GM23338 (cell line): ENCODE measurements around the gene ENTPD1. TPM values are rescaled to one million over a fixed set of nuclear protein-coding genes. Genes with fewer than 3 reads are reported as not detected.

Source experiments
- ATAC-seq: fragments of 200-7000 bp; cut with Tn5 transposase; 3 replicates; pipeline ENCODE4 v1.9.1; 2020
- DNase-seq: peaks from one replicate; pipeline ENCODE4 v3.0.0-alpha.2; 2015; ENCODE audit warnings: low spot score
- H2AFZ ChIP-seq: fragments of 200-600 bp; sonication (generic); 2 replicates; pipeline ENCODE4 v1.8.0; 2016; ENCODE audit warnings: antibody characterized with exemption, mild to moderate bottlenecking, moderate library complexity
- H3F3A ChIP-seq: fragments of 200-600 bp; sonication (generic); replicated peaks from 2 replicates; pipeline ENCODE4 v1.8.0; 2017; ENCODE audit warnings: antibody characterized with exemption, mixed run types, low read depth
- H3K27ac ChIP-seq: fragments of 200-600 bp; sonication (generic); 2 replicates; pipeline ENCODE4 v1.6.1; 2016; ENCODE audit warnings: low read depth
- H3K27me3 ChIP-seq: fragments of 200-600 bp; sonication (generic); 2 replicates; pipeline ENCODE4 v1.8.0; 2016; ENCODE audit warnings: mild to moderate bottlenecking, mixed run types, moderate library complexity; ENCODE audit not compliant: insufficient read depth
- H3K36me3 ChIP-seq: fragments of 200-600 bp; sonication (generic); 2 replicates; pipeline ENCODE4 v1.8.0; 2016; ENCODE audit warnings: mild to moderate bottlenecking; ENCODE audit not compliant: insufficient read depth
- H3K4me1 ChIP-seq: fragments of 200-600 bp; sonication (generic); 2 replicates; pipeline ENCODE4 v1.8.0; 2016; ENCODE audit warnings: mild to moderate bottlenecking, moderate library complexity; ENCODE audit not compliant: insufficient read depth
- H3K4me2 ChIP-seq: fragments of 200-600 bp; sonication (generic); 2 replicates; pipeline ENCODE4 v1.7.1; 2017; ENCODE audit warnings: mixed run types
- H3K4me3 ChIP-seq: fragments of 200-600 bp; sonication (generic); 2 replicates; pipeline ENCODE4 v1.6.1; 2016; ENCODE audit warnings: mixed run types
- H3K79me2 ChIP-seq: fragments of 200-600 bp; sonication (generic); replicated peaks from 2 replicates; pipeline ENCODE4 v1.8.0; 2017; ENCODE audit warnings: mild to moderate bottlenecking; ENCODE audit not compliant: insufficient read depth
- H3K9me2 ChIP-seq: fragments of 200-600 bp; sonication (generic); 2 replicates; pipeline ENCODE4 v1.8.0; 2017; ENCODE audit not compliant: insufficient read depth
- H4K20me1 ChIP-seq: fragments of 200-600 bp; sonication (generic); replicated peaks from 2 replicates; pipeline ENCODE4 v1.8.0; 2017; ENCODE audit warnings: mild to moderate bottlenecking; ENCODE audit not compliant: insufficient read depth
- H3K27ac Mint-ChIP-seq: 2 replicates; pipeline ENCODE4 v1.8.0; 2020; ENCODE audit warnings: inconsistent platforms, mild to moderate bottlenecking, moderate library complexity, mixed read lengths
- H3K27me3 Mint-ChIP-seq: 3 replicates; pipeline ENCODE4 v1.8.0; 2022; ENCODE audit warnings: low read depth, mild to moderate bottlenecking, moderate library complexity, mixed read lengths, inconsistent platforms; ENCODE audit not compliant: insufficient read depth, poor library complexity
- H3K36me3 Mint-ChIP-seq: 3 replicates; pipeline ENCODE4 v1.8.0; 2021; ENCODE audit warnings: low read depth, mild to moderate bottlenecking, inconsistent platforms, moderate library complexity, mixed read lengths
- H3K4me1 Mint-ChIP-seq: 3 replicates; pipeline ENCODE4 v1.8.0; 2020; ENCODE audit warnings: mild to moderate bottlenecking, inconsistent platforms, mixed read lengths
- H3K4me3 Mint-ChIP-seq: 3 replicates; pipeline ENCODE4 v1.8.0; 2021; ENCODE audit warnings: moderate library complexity, mild to moderate bottlenecking, inconsistent platforms, mixed read lengths
- H3K9me3 Mint-ChIP-seq: 3 replicates; pipeline ENCODE4 v1.8.0; 2020; ENCODE audit warnings: moderate library complexity, mild to moderate bottlenecking, inconsistent platforms, mixed read lengths
- CREB1 ChIP-seq: fragments of 250-450 bp; sonication (Bioruptor Pico); IDR thresholded peaks from 2 replicates; pipeline ENCODE4 v1.5.0; 2020; ENCODE audit warnings: low read depth, mild to moderate bottlenecking, moderate library complexity
- NANOG ChIP-seq: IDR thresholded peaks from 2 replicates; pipeline ENCODE4 v1.6.1; 2016; ENCODE audit warnings: antibody characterized with exemption, borderline replicate concordance
- POLR2AphosphoS5 ChIP-seq: IDR thresholded peaks from 2 replicates; pipeline ENCODE4 v1.6.1; 2016; ENCODE audit warnings: antibody characterized with exemption, low read depth
- STAT1 ChIP-seq: IDR thresholded peaks from one replicate; pipeline ENCODE4 v1.6.1; 2016; ENCODE audit warnings: antibody characterized with exemption; ENCODE audit not compliant: unreplicated experiment
- polyA plus RNA-seq: library from polyadenylated mRNA; unstranded; fragments of >200 nt; fragmentation: Nextera tagmentation; extraction: Ambion mirVana; gene quantifications from 2 replicates; pipeline ENCODE4 v1.2.1, GENCODE V29; 2016
- total RNA-seq: library from RNA; depleted of rRNA; stranded (reverse); fragments of >200 nt; shearing (Covaris generic); gene quantifications from 2 replicates; pipeline ENCODE4 v1.2.3, GENCODE V29; 2014
- TF ChIP-seq, protein P1 (sequence below): fragments of 250-450 bp; sonication (Bioruptor Pico); IDR thresholded peaks from 2 replicates; pipeline ENCODE4 v1.5.0; 2020; ENCODE audit warnings: mild to moderate bottlenecking, moderate library complexity

ENTPD1 gene
- total and polyA plus RNA-seq, 2 experiments from 2014 or later = 2.3 to 3.6 TPM

DNA sequence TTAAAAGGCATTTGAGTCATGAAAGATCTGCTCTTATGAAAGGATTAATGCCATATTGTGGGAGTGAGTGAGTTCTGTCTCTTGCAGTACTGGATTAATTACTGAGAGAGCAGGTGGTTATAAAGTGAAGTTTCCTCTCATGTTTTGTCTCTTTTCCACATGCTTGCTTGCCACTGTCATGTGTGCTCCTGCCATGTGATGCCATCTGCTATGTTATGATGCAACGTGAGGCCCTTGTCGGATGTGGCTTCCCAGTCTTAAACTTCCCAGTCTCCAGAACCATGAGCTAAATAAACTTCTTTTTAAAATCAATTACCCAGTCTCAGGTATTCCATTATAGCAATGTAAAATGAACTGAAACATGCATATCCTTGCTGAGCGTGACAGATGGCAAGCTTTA lies 39.5 kb upstream of the ENTPD1 start:
- Histone ChIP-seq H3F3A (no peaks in the 10 kb centered on the region), H2AFZ (peak overlapping the region; percentile 84), H3K4me2 (no peak overlapping the region), H4K20me1 (no peaks in the 10 kb centered on the region), H3K36me3 (no peaks in the 10 kb centered on the region), H3K79me2 (no peaks in the 10 kb centered on the region), H3K27ac (no peak overlapping the region), H3K4me3 (no peak overlapping the region), H3K9me2 (no peaks in the 10 kb centered on the region), H3K4me1 (no peaks in the 10 kb centered on the region), H3K27me3 (no peaks in the 10 kb centered on the region)
- H3K27ac Mint-ChIP-seq = no peak overlapping the region
- H3K27me3 Mint-ChIP-seq = peaks cover 1% of the 10 kb centered on the region
- ATAC-seq = no peak
- TF ChIP-seq NANOG = no peak
- TF ChIP-seq, protein P1, sequence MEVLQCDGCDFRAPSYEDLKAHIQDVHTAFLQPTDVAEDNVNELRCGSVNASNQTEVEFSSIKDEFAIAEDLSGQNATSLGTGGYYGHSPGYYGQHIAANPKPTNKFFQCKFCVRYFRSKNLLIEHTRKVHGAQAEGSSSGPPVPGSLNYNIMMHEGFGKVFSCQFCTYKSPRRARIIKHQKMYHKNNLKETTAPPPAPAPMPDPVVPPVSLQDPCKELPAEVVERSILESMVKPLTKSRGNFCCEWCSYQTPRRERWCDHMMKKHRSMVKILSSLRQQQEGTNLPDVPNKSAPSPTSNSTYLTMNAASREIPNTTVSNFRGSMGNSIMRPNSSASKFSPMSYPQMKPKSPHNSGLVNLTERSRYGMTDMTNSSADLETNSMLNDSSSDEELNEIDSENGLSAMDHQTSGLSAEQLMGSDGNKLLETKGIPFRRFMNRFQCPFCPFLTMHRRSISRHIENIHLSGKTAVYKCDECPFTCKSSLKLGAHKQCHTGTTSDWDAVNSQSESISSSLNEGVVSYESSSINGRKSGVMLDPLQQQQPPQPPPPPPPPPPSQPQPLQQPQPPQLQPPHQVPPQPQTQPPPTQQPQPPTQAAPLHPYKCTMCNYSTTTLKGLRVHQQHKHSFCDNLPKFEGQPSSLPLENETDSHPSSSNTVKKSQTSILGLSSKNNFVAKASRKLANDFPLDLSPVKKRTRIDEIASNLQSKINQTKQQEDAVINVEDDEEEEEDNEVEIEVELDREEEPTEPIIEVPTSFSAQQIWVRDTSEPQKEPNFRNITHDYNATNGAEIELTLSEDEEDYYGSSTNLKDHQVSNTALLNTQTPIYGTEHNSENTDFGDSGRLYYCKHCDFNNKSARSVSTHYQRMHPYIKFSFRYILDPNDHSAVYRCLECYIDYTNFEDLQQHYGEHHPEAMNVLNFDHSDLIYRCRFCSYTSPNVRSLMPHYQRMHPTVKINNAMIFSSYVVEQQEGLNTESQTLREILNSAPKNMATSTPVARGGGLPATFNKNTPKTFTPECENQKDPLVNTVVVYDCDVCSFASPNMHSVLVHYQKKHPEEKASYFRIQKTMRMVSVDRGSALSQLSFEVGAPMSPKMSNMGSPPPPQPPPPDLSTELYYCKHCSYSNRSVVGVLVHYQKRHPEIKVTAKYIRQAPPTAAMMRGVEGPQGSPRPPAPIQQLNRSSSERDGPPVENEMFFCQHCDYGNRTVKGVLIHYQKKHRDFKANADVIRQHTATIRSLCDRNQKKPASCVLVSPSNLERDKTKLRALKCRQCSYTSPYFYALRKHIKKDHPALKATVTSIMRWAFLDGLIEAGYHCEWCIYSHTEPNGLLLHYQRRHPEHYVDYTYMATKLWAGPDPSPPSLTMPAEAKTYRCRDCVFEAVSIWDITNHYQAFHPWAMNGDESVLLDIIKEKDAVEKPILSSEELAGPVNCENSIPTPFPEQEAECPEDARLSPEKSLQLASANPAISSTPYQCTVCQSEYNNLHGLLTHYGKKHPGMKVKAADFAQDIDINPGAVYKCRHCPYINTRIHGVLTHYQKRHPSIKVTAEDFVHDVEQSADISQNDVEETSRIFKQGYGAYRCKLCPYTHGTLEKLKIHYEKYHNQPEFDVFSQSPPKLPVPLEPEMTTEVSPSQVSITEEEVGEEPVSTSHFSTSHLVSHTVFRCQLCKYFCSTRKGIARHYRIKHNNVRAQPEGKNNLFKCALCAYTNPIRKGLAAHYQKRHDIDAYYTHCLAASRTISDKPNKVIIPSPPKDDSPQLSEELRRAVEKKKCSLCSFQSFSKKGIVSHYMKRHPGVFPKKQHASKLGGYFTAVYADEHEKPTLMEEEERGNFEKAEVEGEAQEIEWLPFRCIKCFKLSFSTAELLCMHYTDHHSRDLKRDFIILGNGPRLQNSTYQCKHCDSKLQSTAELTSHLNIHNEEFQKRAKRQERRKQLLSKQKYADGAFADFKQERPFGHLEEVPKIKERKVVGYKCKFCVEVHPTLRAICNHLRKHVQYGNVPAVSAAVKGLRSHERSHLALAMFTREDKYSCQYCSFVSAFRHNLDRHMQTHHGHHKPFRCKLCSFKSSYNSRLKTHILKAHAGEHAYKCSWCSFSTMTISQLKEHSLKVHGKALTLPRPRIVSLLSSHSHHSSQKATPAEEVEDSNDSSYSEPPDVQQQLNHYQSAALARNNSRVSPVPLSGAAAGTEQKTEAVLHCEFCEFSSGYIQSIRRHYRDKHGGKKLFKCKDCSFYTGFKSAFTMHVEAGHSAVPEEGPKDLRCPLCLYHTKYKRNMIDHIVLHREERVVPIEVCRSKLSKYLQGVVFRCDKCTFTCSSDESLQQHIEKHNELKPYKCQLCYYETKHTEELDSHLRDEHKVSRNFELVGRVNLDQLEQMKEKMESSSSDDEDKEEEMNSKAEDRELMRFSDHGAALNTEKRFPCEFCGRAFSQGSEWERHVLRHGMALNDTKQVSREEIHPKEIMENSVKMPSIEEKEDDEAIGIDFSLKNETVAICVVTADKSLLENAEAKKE = no peak
- no peak for DNase-seq
- H3K4me3 Mint-ChIP-seq = no peak overlapping the region
- H3K9me3 Mint-ChIP-seq = no peaks in the 10 kb centered on the region
- peaks cover 5% of the 10 kb centered on the region; the same call in 1 of the 3 replicates for H3K4me1 Mint-ChIP-seq
- H3K36me3 Mint-ChIP-seq = no peaks in the 10 kb centered on the region

DNA sequence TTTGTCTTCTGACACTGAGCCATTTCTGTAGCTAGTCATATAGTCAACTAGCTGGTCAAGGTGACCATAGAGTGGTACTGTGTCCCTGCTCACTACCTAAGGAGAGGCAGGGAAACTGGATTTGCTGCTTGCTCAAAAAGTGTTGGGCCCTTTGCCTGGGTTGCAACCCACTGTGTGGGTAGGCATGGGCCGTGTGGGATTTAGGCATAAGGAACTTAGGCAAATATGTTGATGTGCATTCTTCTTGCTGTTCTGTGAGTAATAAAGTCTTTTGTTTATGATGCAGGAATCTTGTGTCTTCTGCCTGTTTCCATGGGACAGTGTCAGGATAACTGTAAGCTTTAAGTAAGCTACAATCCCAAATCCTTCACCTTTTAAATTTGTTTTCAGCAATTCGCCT lies 39.1 kb upstream of the ENTPD1 start:
- Mint-ChIP-seq H3K27me3 (peaks cover 1% of the 10 kb centered on the region), H3K9me3 (no peaks in the 10 kb centered on the region), H3K4me3 (no peak overlapping the region), H3K27ac (no peak overlapping the region), H3K4me1 (peaks cover 5% of the 10 kb centered on the region; the same call in 1 of the 3 replicates), H3K36me3 (no peaks in the 10 kb centered on the region)
- DNase-seq (no peak), ATAC-seq (peak; percentile 43)
- Histone ChIP-seq H3K9me2 (no peaks in the 10 kb centered on the region), H3K36me3 (no peaks in the 10 kb centered on the region), H3K27me3 (no peaks in the 10 kb centered on the region), H3F3A (no peaks in the 10 kb centered on the region), H3K4me3 (no peak overlapping the region), H3K79me2 (no peaks in the 10 kb centered on the region), H3K4me2 (no peak overlapping the region), H3K4me1 (no peaks in the 10 kb centered on the region), H4K20me1 (no peaks in the 10 kb centered on the region), H3K27ac (no peak overlapping the region), H2AFZ (peak overlapping the region; percentile 84)
- TF ChIP-seq, protein P1 = no peak
- TF ChIP-seq CREB1 (CRISPR knock-in tag) (no peak), POLR2AphosphoS5 (no peak), STAT1 (no peak)
